Progenitor cell of endocrine pancreas (in vitro differentiated cells): ENCODE measurements around the gene STPG4. TPM values are rescaled to one million over a fixed set of nuclear protein-coding genes. Genes with fewer than 3 reads are reported as not detected.

Experiments
- DNase-seq: peaks from one replicate; pipeline ENCODE4 v3.0.0; 2021; ENCODE audit warnings: low spot score; ENCODE audit not compliant: unreplicated experiment
- H3K27ac Mint-ChIP-seq: 2 replicates; pipeline ENCODE4 v1.8.0; 2021; ENCODE audit warnings: mild to moderate bottlenecking, moderate library complexity, mixed read lengths
- H3K27me3 Mint-ChIP-seq: 2 replicates; pipeline ENCODE4 v1.8.0; 2021; ENCODE audit warnings: mixed read lengths
- H3K36me3 Mint-ChIP-seq: 2 replicates; pipeline ENCODE4 v1.8.0; 2022; ENCODE audit warnings: mixed read lengths; ENCODE audit not compliant: insufficient read depth
- H3K4me1 Mint-ChIP-seq: 2 replicates; pipeline ENCODE4 v1.8.0; 2021; ENCODE audit warnings: low read depth, mixed read lengths
- H3K4me3 Mint-ChIP-seq: 2 replicates; pipeline ENCODE4 v1.8.0; 2021; ENCODE audit warnings: low read depth, mild to moderate bottlenecking, moderate library complexity, mixed read lengths
- H3K9me3 Mint-ChIP-seq: 2 replicates; pipeline ENCODE4 v1.8.0; 2021; ENCODE audit warnings: low read depth, mixed read lengths
- CTCF ChIP-seq: fragments of 200-600 bp; sonication (generic); IDR thresholded peaks from one replicate; pipeline ENCODE4 v1.5.0; 2021; ENCODE audit warnings: antibody characterized with exemption, mild to moderate bottlenecking; ENCODE audit not compliant: unreplicated experiment
- total RNA-seq: library from RNA; stranded (reverse); gene quantifications from 2 replicates; pipeline ENCODE4 v1.2.1, GENCODE V29; 2021

STPG4 gene
- total RNA-seq, 1 donor from 2014 or later, result 0.34 TPM

- Mint-ChIP-seq H3K4me1 (peaks cover 1% of the 10 kb centered on the region), H3K36me3 (peaks cover 5% of the 10 kb centered on the region), H3K27me3 (no peaks in the 10 kb centered on the region), H3K9me3 (no peaks in the 10 kb centered on the region), H3K4me3 (no peak overlapping the region), H3K27ac (no peak overlapping the region)
- DNase-seq, result no peak
- TF ChIP-seq CTCF, result no peak
These were observed 111.8 kb downstream of the STPG4 start for GRCh38 chr2:47043142-47043890.

- Mint-ChIP-seq H3K36me3 (peaks cover 5% of the 10 kb centered on the region), H3K4me3 (no peak overlapping the region), H3K27me3 (no peaks in the 10 kb centered on the region), H3K4me1 (peaks cover 1% of the 10 kb centered on the region), H3K27ac (no peak overlapping the region), H3K9me3 (no peaks in the 10 kb centered on the region)
- DNase-seq, result no peak
- TF ChIP-seq CTCF, result no peak
These were observed 113.0 kb downstream of the STPG4 start for GRCh38 chr2:47041891-47042684.

- H3K27ac Mint-ChIP-seq, result no peak overlapping the region
- no peaks in the 10 kb centered on the region for H3K27me3 Mint-ChIP-seq
- H3K4me1 Mint-ChIP-seq, result peaks cover 7% of the 10 kb centered on the region
- no peak for TF ChIP-seq CTCF
- H3K4me3 Mint-ChIP-seq, result no peak overlapping the region
- no peak for DNase-seq
- H3K9me3 Mint-ChIP-seq, result no peaks in the 10 kb centered on the region
- peaks cover 5% of the 10 kb centered on the region for H3K36me3 Mint-ChIP-seq
These were observed 114.0 kb downstream of the STPG4 start for GRCh38 chr2:47041063-47041462.

DNA sequence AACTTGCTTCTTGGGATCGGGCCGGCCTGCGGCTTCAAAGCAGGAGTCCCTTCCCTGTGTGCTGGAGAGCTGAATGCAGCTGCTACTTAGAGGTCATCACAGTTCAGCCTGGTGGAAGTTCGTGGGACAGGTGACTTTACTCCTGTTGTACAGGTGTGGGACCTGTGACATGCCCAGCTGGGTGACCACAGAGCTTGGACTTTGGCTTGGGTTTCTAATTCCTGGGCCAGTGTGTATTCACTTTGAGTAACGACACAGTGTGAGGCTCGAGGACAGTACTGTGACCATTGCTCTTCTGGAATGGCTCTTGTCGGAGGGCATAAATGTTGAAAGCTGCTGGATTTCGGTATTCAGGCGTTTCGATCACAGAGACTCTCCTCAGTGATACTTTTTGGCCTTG lies 114.5 kb downstream of the STPG4 start:
- H3K27ac Mint-ChIP-seq, result no peak overlapping the region
- peaks cover 2% of the 10 kb centered on the region for H3K36me3 Mint-ChIP-seq
- no peak for TF ChIP-seq CTCF
- no peak overlapping the region for H3K4me3 Mint-ChIP-seq
- DNase-seq, result no peak
- H3K9me3 Mint-ChIP-seq, result no peaks in the 10 kb centered on the region
- H3K4me1 Mint-ChIP-seq, result peaks cover 10% of the 10 kb centered on the region
- H3K27me3 Mint-ChIP-seq, result no peaks in the 10 kb centered on the region

GRCh38 chr2:47039913-47040562 lies 115.1 kb downstream of the STPG4 start:
- Mint-ChIP-seq H3K4me1 (peaks cover 14% of the 10 kb centered on the region), H3K4me3 (no peak overlapping the region), H3K27me3 (no peaks in the 10 kb centered on the region), H3K36me3 (peaks cover 1% of the 10 kb centered on the region), H3K9me3 (no peaks in the 10 kb centered on the region), H3K27ac (no peak overlapping the region)
- DNase-seq, result no peak
- no peak for TF ChIP-seq CTCF
